GM21529 (cell line): Measurements from ENCODE around the gene TMEM239.
"Not testable (repeated sequence)": the region's sequence is repeated elsewhere in the genome, so short reads cannot be mapped to it uniquely, and the experiment has no call there.

ENCODE experiments used
- ATAC-seq: cut with Tn5 transposase; IDR thresholded peaks from one replicate; pipeline ENCODE4 v1.9.1; 2021; ENCODE audit not compliant: unreplicated experiment

Gene TMEM239

DNA sequence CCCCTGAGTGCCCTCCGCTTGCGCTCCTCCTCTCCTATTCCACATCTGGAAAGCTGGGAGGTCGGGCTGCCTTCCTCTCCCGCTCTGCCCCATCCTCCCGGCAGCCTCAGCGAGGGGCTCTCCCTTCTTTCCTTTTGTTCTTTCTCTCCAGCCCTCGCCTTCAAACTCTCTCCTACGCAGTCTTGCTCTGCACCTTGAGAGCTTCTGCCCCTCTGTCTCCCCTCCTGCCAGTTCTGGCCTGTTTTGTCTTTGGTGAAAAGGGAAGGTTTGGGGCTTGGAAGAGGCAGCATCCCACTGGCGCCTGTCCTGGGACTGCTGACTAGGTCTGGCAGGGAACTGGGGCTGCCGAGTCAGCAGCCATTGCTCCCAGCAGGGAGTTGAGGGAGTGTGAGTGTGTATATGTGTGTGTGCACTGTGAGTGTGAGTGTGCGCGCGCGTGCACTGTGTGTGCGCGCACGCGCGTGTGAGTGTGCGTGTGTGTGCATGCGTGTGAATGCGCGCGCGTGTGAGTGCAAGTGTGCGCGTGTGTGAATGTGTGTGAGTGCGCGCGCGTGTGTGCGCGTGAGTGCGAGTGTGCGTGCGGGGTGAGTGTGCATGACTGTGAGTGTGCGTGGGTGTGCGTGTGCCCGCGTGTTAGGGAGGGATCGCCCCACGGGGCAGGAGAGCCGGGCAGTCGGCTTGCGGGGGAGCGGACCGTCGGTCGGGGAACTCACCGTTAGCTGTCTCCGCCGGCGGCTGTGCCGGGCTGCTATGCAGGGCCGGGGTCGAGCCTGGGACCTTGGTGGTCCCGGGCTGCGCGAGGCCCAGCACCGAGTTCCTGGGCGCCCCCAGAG is 16.3 kb upstream of the TMEM239 start:
- ATAC-seq: no peak

DNA sequence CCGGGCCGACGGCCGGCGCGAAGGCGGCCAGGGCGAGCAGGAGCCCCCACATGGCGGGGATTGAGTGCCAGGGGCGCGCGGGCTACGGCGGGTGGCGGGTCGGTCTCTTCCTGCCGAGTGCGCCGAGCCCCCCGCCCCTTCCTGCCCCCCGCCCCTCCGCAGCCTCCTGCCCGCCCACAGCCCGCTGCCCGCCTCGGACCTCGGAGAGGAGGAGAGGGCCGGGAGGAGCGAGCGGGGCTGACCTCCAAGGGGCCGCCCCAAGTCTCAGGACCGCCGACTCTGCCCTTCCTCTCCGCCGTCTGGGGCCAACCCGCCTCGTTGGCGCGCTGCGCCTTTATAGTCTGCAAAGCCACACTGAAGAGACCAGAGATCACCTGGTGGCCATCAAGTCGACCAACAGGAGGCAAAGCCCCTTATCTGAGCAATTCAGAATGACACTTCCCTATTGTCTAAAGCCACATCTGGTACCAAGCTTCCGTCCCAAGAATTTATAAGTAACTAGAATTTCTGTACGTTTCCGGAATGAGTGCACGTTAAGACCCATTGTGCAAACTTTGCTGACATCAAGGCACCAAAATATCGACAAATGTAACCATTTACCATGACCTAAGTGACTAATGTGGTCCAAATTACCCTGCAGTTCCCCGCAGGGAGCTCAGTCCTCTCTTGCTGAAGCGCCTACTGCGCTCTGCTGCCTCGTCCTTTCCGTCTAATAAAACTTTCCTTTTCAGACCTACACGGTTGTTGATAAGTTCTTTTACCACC is 15.5 kb upstream of the TMEM239 start, which contains the start of gene CPXM1:
Gene CPXM1, minus strand, starts transcription at position 107 of the 765 bp plus-strand sequence. Its CDS starts 55 bp downstream, at position 52.
- ATAC-seq: peak; percentile 61

DNA sequence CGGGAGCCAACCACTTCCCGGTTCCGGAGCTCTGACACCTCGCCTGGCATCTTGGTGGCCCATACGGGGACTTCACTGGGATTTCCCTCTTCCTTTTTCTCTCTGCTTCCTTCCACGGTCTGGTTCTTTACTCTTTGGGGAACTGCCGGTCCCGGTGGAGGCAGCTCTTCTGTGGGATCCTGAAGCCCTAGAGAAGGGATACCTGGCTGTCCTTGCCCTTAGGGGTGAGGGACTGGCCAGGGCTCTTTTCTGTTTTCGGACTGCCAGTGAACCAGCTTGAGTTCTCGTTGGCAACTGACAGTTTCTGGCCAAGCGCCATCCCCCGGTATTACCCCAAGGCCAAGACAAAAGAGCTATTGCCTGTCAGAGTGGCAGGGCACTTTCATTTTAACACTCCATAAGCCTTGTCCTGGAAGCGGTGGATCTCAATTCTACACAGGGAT is 14.9 kb upstream of the TMEM239 start:
- peak; percentile 10 for ATAC-seq

DNA sequence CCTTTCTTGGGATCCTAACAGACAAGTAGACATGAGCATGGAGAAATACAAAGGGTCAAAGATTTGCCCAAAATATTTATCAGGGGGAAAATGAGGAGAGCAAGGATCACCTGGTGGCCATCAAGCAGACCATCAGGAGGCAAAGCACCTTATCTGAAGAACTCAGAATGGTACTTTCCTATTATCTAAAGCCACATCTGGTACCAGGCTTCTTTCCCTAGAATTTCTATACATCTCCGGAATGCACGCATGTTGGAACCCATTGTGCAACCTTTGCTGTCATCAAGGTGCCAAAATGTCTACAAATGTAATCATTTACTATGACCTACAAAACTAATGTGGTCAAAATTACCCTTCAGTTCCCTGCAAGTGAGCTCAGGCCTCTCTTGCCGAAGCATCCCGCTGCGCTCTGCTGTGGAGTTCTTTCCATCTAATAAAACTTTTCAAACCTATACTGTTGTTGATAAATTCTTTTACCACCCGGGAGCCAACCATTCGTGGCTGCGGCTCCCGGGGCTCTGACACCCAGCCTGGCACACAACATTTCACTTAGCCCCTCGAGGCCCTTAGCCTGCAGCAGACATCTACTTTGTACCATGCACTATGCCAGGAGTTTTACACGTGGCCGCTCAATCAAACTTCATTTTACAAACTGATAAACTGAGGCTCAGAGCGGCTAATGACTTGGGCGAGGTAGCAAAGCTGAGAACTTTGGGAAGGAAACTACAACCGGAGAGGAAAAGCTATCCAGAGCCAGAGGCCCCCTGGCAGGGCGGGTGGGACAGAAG is 11.9 kb upstream of the TMEM239 start:
- ATAC-seq: no peak

GRCh38 chr20:2804852-2805688 is 11.1 kb upstream of the TMEM239 start:
- no peak for ATAC-seq

- no peak for ATAC-seq
These were observed 10.3 kb upstream of the TMEM239 start for GRCh38 chr20:2805689-2806350.

DNA sequence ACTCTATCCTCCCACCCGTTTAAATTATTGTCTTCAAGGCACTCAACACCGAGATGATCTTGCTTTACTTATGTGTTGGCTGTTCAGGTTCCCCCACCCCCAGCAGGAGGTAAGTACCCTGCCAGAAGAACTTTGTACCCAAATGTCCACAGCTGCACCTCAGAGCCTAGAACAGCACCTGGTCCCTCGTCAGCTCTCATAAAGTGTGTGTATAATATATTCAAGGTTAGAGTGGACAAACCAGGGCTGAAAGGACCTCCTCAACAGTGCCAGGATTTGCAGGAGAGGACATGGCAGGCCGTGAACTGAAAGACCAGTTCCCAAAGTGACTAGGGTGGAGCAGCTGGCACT is 9.8 kb upstream of the TMEM239 start:
- no peak for ATAC-seq

DNA sequence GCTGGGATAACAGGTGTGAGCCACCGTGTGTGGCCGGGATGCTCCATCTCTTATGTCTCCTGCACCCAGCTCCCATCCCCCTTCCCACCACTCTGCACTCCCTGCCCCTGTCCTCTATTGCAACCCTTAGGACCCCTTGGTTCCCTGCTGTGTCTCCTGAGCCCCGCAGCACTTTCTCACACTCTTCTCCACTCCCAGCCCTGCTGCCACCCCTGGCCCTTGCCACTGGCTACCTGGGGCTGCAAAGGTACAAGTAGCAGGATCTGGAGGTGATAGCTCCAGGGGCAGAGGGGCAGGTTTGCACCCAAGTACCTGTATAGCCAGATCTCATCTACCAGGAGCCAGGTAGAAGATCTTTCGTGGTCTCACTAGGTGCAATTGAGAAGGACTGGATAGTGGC is 9.1 kb upstream of the TMEM239 start:
- ATAC-seq: no peak

DNA sequence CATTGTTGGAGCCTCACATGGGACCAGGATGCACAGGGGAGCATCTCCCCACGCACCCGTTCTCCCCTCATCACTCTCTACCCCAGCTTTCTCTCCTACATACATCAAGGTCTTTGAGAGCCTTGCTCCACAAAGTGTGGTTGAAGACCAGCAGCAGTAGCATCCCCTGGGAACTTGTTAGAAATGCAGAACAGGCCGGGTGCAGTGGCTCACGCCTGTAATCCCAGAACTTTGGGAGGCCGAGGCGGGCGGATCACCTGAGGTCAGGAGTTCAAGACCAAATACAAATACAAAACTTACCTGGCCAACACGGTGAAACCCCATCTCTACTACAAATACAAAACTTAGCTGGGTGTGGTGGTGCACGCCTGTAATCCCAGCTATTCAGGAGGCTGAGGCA is 8.2 kb upstream of the TMEM239 start:
- not testable (repeated sequence) for ATAC-seq

DNA sequence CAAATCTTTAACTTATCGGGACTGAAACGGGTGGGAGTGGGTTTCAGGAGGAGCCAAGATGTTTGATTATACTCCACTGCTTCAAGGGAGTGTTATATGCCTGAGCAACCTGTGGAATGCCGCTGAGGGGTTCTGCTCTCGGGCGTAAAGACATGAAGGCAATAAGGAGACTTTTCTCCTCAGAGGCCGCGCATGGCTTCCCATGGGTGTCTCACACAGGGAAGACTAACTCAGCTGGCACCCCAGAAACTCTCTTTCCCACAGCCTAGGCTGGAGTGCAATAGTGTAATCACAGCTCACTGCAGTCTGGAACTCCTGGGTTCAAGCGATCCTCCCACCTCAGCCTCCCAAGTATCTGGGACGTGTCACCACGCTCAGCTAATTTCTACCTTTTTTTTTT is 6.5 kb upstream of the TMEM239 start:
- no peak for ATAC-seq

DNA sequence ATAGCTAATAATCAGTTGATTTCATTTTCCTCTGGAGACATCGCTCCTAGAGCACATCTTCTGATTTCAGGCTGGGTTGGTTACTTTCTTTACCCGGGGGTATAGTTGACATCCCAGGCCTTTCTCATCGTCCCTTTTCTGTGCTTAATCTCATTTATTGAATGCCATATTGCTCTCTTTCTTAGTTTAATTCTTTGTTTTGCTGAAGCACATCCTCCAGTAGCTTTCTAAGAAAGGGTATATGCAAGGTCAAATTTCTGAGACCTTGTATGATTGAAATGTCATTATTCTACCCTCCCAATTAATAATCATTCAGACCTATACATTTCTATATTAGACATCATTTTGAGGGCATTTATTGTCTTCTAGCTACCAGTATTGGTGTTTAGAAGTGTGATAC is 4.0 kb upstream of the TMEM239 start:
- ATAC-seq: no peak

- ATAC-seq: no peak
These were observed 2.1 kb upstream of the TMEM239 start for GRCh38 chr20:2814076-2814475.

DNA sequence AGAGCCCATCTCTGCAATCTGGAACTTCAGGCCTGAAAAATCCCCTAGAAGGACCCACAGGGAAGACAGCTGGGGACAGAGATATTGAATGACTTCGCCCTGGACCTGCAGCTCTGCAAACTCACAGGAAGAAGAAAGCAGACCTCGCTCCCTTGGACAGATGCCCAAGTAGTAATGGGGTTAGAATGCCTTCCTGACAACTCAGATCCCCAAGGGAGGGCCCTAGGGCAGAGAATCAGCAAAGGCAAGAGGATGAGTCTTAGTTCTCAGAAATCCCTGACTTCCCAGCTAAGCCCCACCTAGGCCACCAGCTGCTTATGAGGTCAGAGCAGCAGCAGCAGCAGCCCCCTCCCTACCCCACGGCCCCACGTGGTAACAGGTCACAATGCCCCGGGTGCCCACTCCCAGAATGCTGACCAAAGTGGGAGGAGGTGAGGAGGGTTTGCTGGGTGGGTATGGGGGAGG is 1.5 kb upstream of the TMEM239 start, which contains the start of gene C20orf141:
Gene C20orf141, plus strand, starts transcription at position 401 of the 465 bp plus-strand sequence. CDS start 198 bp downstream, outside the sequence.
- no peak for ATAC-seq

DNA sequence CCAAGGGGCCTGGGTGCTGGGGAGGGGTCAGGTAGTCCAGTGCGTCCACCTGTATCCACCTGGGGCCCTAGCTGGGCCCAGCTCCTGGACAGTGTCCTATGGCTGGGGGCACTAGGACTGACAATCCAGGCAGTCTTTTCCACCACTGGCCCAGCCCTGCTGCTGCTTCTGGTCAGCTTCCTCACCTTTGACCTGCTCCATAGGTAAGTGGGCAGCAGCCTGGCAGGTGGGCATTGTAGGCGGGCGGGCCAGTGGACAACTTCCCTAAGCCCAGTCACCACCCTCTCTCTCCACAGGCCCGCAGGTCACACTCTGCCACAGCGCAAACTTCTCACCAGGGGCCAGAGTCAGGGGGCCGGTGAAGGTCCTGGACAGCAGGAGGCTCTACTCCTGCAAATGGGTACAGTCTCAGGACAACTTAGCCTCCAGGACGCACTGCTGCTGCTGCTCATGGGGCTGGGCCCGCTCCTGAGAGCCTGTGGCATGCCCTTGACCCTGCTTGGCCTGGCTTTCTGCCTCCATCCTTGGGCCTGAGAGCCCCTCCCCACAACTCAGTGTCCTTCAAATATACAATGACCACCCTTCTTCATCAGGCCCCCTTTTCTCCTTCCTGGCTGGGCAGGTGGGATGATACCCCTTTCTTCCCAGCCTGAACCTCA is 793 bp upstream of the TMEM239 start:
- ATAC-seq: no peak

- ATAC-seq: no peak
These were observed 598 bp downstream of the TMEM239 start for GRCh38 chr20:2816583-2817340.

DNA sequence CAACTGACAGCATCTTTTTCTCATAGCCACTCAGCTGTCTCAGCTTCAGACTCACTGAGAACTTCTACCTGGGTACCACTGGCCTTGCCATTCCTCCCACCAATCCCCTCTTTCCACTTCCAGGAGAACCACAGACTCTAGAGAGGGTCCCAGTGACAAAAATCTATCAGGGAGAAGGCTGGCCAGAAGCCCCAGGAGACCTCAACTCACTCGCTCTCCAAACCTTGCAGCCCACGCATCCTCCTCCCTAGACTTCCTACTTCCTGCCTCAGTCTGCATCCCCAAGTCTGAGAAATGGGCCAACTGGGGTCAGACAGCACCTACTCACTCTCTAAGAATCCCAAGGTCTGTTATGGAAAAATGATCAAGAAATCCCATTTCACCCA is 1.2 kb downstream of the TMEM239 start:
- ATAC-seq: no peak

DNA sequence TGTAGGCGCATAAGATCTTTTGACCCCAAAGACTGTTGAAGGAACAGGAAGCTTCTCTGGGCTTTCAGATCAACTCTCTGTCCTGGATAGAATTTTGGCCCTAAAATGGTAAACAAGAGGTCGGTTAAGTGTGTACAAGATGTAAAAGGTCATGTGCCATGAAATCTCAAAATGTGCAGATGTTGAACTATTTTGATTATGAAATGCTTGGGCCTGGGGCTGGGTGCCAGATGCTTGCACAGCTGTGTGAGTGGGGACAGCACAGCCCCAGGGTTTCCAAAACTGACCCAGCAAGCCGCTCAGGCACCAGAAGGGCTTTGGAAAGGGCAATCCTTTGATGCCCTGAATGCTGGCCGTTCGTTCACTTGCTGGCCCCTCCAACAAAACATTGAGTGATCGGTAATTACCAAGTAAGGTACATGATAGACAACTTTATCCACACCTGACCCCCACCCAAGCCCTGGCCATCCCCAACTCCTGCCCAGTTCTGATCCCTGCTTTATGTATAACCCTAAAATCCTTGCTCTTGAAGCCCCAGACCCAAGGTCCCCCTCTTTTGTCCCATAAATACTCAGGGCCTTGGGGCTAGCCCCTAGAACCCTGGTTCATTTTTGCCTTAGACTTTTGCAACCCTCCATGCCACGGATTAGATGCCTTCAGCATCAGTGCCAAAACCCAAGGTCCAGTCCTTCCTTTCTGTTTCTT is 1.9 kb downstream of the TMEM239 start:
- ATAC-seq: no peak
